K562 (cell line): ENCODE measurements around the gene ZNF865. TPM values are rescaled to one million over a fixed set of nuclear protein-coding genes. Genes with fewer than 3 reads are reported as not detected.
"Not testable (repeated sequence)": the region's sequence is repeated elsewhere in the genome, so short reads cannot be mapped to it uniquely, and the experiment has no call there.

Experiments
- ATAC-seq: fragments of 200-7000 bp; cut with Tn5 transposase; 3 replicates; pipeline ENCODE4 v1.9.1; 2020; ENCODE audit warnings: moderate library complexity
- BruUV-seq: library from RNA; stranded (reverse); fragments of 400-500 nt; replicated peaks from 2 replicates; lab custom pipeline; 2021; lab: Mats Ljungman, UMichigan
- CTCF ChIA-PET: fragments of 300-600 bp; formaldehyde crosslinking; extraction: SDS; loops from one replicate; lab custom pipeline; 2021; ENCODE audit warnings: low intra/inter-chr PET ratio; lab: Yijun Ruan, JAX
- POLR2A ChIA-PET: fragments of 300-600, 350-650 bp; sonication (Branson Sonifier 250); formaldehyde crosslinking; extraction: SDS; loops from one replicate; lab custom pipeline; 2021; ENCODE audit warnings: antibody characterized with exemption, inconsistent platforms; lab: Yijun Ruan, JAX
- DNase-seq, 4 experiments: peaks; one replicate each; pipeline versions ENCODE4 v3.0.0 to v3.0.0-alpha.2; 2011 to 2018; ENCODE audit warnings: low spot score in 3 of 4, mixed read lengths in 3 of 4; ENCODE audit errors: extremely low read depth in 1 of 4
- FAIRE-seq: peaks from 2 replicates; lab custom pipeline; 2011; peaks lifted over from hg19 to GRCh38; lab: Jason Lieb, UNC
- H2AFZ ChIP-seq: 2 replicates; pipeline ENCODE4 v1.6.0; 2011; ENCODE audit warnings: low read depth, low read length, control low read depth, inconsistent platforms
- H3K27ac ChIP-seq: fragments of 200-600 bp; 3 replicates; pipeline ENCODE4 v1.8.0; 2011; ENCODE audit warnings: low read depth, mild to moderate bottlenecking, control low read depth, inconsistent platforms, low read length, moderate library complexity, mixed read lengths; ENCODE audit errors: extremely low read depth
- H3K27me3 ChIP-seq, 2 experiments: fragments of 300-600 bp in 1 of 2; 2 replicates in 1 of 2; 3 replicates in 1 of 2; pipeline versions ENCODE4 v1.6.0 to v1.8.0; 2011; ENCODE audit warnings: inconsistent platforms in 2 of 2, low read length in 2 of 2, mild to moderate bottlenecking in 1 of 2, mixed read lengths in 1 of 2, moderate library complexity in 1 of 2; ENCODE audit not compliant: control insufficient read depth in 2 of 2, insufficient read depth in 2 of 2
- H3K36me3 ChIP-seq: fragments of 300-600 bp; 3 replicates; pipeline ENCODE4 v1.8.0; 2011; ENCODE audit warnings: mild to moderate bottlenecking, low read length, inconsistent platforms; ENCODE audit not compliant: control insufficient read depth, insufficient read depth
- H3K4me1 ChIP-seq, 2 experiments: fragments of 200-600 bp in 1 of 2; replicated peaks in 1 of 2; 2 replicates in 1 of 2; 3 replicates in 1 of 2; pipeline versions ENCODE4 v1.5.1 to v1.8.0; 2011; ENCODE audit warnings: inconsistent platforms in 2 of 2, low read length in 2 of 2, mild to moderate bottlenecking in 1 of 2, mixed read lengths in 1 of 2, moderate library complexity in 1 of 2; ENCODE audit not compliant: control insufficient read depth in 2 of 2, insufficient read depth in 2 of 2
- H3K4me2 ChIP-seq: 2 replicates; pipeline ENCODE4 v1.6.1; 2011; ENCODE audit warnings: low read length, control low read depth, inconsistent platforms, mixed read lengths; ENCODE audit not compliant: insufficient read depth
- H3K4me3 ChIP-seq: fragments of 200-600 bp; sonication (generic), shearing (Covaris generic); 2 replicates; pipeline ENCODE4 v1.5.1; 2016; ENCODE audit warnings: control low read depth, inconsistent platforms
- H3K79me2 ChIP-seq: fragments of 200-600 bp; 3 replicates; pipeline ENCODE4 v1.8.0; 2011; ENCODE audit warnings: low read length, inconsistent platforms; ENCODE audit not compliant: control insufficient read depth, insufficient read depth
- H3K9ac ChIP-seq, 2 experiments: 2 replicates each; pipeline versions ENCODE4 v1.6.0 to v1.6.1; 2011; ENCODE audit warnings: low read depth in 2 of 2, low read length in 2 of 2, control low read depth in 1 of 2, inconsistent platforms in 1 of 2, mild to moderate bottlenecking in 1 of 2, mixed read lengths in 1 of 2; ENCODE audit not compliant: insufficient read depth in 1 of 2
- H3K9me1 ChIP-seq: one replicate; pipeline ENCODE4 v1.6.0; 2011; ENCODE audit warnings: inconsistent platforms, mild to moderate bottlenecking, low read length, moderate library complexity; ENCODE audit not compliant: control insufficient read depth, insufficient read depth
- H3K9me3 ChIP-seq: replicated peaks from 2 replicates; pipeline ENCODE4 v1.5.1; 2011; ENCODE audit warnings: low read depth, low read length, inconsistent platforms; ENCODE audit not compliant: control insufficient read depth, insufficient read depth
- H4K20me1 ChIP-seq: replicated peaks from 2 replicates; pipeline ENCODE4 v1.6.1; 2011; ENCODE audit warnings: low read length, inconsistent platforms, mixed read lengths; ENCODE audit not compliant: control insufficient read depth, insufficient read depth
- RBM25 ChIP-seq: fragments of 200-400 bp; formaldehyde crosslinking; IDR thresholded peaks from 2 replicates; pipeline ENCODE4 v1.6.1; 2018; ENCODE audit warnings: low read length, low read depth, moderate library complexity; ENCODE audit not compliant: severe bottlenecking
- ZNF121 ChIP-seq: sonication (generic); formaldehyde crosslinking; conservative IDR thresholded peaks from 2 replicates; pipeline ENCODE4 v1.8.0; 2022; ENCODE audit warnings: missing genetic modification reagents
- WGBS: fragments of 100-300 bp; shearing (Covaris generic); methylation state at CpG from one replicate; pipeline ENCODE4 v1.1.6; 2016; ENCODE audit warnings: low coverage, mixed read lengths; ENCODE audit not compliant: insufficient coverage; ENCODE audit errors: missing lambda C conversion rate; 5-methylcytosine and 5-hydroxymethylcytosine counted together
- in situ Hi-C: fragments of 300-500 bp; cut with MboI; formaldehyde crosslinking; loops from 4 replicates; pipeline ENCODE4 v1.15.0; 2018; ENCODE audit warnings: inconsistent platforms, mixed read lengths
- intact Hi-C: fragments of 100-400 bp; cut with micrococcal nuclease; formaldehyde crosslinking; loops from 2 replicates; pipeline ENCODE4 v1.14.2; 2022
- polyA plus RNA-seq, 8 experiments: library from polyadenylated mRNA; depleted of rRNA in 4 of 8; stranded (reverse) in 5 of 8; unstranded in 3 of 8; fragments of >200 nt; fragmentation: Nextera tagmentation in 2 of 8; fragmentation: Illumina TruSeq in 1 of 8; extraction: Ambion mirVana in 2 of 8; extraction: Trizol in 1 of 8; gene quantifications; 2 replicates each; pipeline versions ENCODE4 v1.2.1 to v1.2.3, GENCODE V29; 2011 to 2014; ENCODE audit warnings: inconsistent platforms in 1 of 8, missing spikeins in 1 of 8
- total RNA-seq, 7 experiments: library from RNA; depleted of rRNA in 6 of 7; stranded (reverse); fragments of >200 nt in 6 of 7; fragmentation: Illumina TruSeq in 2 of 7; extraction: Trizol in 2 of 7; gene quantifications; 2 replicates each; pipeline versions ENCODE4 v1.2.1 to v1.2.3, GENCODE V29; 2011 to 2021; ENCODE audit warnings: low replicate concordance in 1 of 7
- TF ChIP-seq, protein P1 (sequence below): fragments of 450-650 bp; formaldehyde crosslinking; IDR thresholded peaks from 2 replicates; pipeline ENCODE4 v1.4.0; 2020; ENCODE audit warnings: mild to moderate bottlenecking, moderate library complexity

The ZNF865 gene
- total and polyA plus RNA-seq, 9 of the 15 experiments (the other 6 are each of a cell fraction or from before 2014, with no cell fraction given) = 0.40 to 18.8 (median 1.6) TPM; not detected in 2

DNA sequence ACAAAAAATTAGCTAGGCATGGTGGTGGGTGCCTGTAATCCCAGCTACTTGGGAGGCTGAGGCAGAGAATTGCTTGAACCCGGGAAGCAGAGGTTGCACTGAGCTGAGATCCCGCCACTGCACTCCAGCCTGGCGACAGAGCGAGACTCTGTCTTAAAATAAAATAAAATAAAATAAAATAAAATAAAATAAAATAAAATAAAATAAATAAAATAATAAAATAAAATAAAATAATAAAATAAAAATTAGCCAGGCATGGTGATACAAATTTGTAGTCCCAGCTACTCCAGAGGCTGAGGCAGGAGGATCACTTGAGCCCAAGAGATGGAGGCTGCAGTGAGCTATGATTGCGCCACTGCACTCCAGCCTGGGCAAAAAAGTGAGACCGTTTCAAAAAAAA is 31.5 kb upstream of the ZNF865 start:
- DNase-seq, H4K20me1 ChIP-seq, H2AFZ ChIP-seq, H3K27me3 ChIP-seq, H3K4me3 ChIP-seq, ATAC-seq, BruUV-seq, H3K79me2 ChIP-seq, H3K9me3 ChIP-seq, H3K27ac ChIP-seq, H3K9ac ChIP-seq, H3K4me1 ChIP-seq, H3K4me2 ChIP-seq, FAIRE-seq, intact Hi-C loops, CTCF ChIA-PET, H3K9me1 ChIP-seq, in situ Hi-C loops: not testable (repeated sequence)
- POLR2A ChIA-PET = interaction anchor here (0.7 to 1.3 kb wide), 4 partner anchors 21 to 56 kb away, joined by 3 to 4 read pairs (median 4); partner anchors contain the start of gene FIZ1
- 70% methylated on average over 6 of the region's 6 CpGs for WGBS
- peaks cover 12% of the 10 kb centered on the region; the same call in 2 of the 3 replicates for H3K36me3 ChIP-seq

- Histone ChIP-seq H2AFZ (no peak overlapping the region), H3K36me3 (peaks cover 12% of the 10 kb centered on the region; the same call in 2 of the 3 replicates), H3K9me3 (no peaks in the 10 kb centered on the region), H3K4me3 (no peak overlapping the region), H3K9me1 (no peaks in the 10 kb centered on the region), H4K20me1 (no peaks in the 10 kb centered on the region), H3K27me3 (no peaks in the 10 kb centered on the region), H3K4me1 (peaks cover 4 to 22% of the 10 kb centered on the region in 2 experiments; a peak in 4 of 5 replicates), H3K79me2 (peaks cover 12% of the 10 kb centered on the region), H3K27ac (no peak overlapping the region), H3K4me2 (no peak overlapping the region), H3K9ac (no peak overlapping the region)
- ChIA-PET CTCF (no interaction called here), POLR2A (interaction anchor here (0.5 to 0.6 kb wide), 2 partner anchors 109 to 662 kb away, joined by 3 to 4 read pairs; no protein-coding TSS in a partner anchor)
- no peak for ATAC-seq
- DNase-seq = no peak
- peak; percentile 4 for TF ChIP-seq RBM25
- TF ChIP-seq, protein P1, sequence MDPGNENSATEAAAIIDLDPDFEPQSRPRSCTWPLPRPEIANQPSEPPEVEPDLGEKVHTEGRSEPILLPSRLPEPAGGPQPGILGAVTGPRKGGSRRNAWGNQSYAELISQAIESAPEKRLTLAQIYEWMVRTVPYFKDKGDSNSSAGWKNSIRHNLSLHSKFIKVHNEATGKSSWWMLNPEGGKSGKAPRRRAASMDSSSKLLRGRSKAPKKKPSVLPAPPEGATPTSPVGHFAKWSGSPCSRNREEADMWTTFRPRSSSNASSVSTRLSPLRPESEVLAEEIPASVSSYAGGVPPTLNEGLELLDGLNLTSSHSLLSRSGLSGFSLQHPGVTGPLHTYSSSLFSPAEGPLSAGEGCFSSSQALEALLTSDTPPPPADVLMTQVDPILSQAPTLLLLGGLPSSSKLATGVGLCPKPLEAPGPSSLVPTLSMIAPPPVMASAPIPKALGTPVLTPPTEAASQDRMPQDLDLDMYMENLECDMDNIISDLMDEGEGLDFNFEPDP = no peak
- peak; percentile 52; the same call in 1 of the 2 replicates for TF ChIP-seq ZNF121 (CRISPR knock-in tag)
- in situ Hi-C loops = no loop called here
- intact Hi-C loops = no loop called here
- WGBS = 58% methylated on average over 5 of the region's 5 CpGs
- no peak for FAIRE-seq
- no TSS peak for BruUV-seq
Measured at GRCh38 chr19:55576746-55577145, 28.7 kb upstream of the ZNF865 start.
